Skin epidermis (tissue), 12 donors: ENCODE results near the gene SOX5.

Experiments
- H3K27ac ChIP-seq, 21 experiments: fragments of 200-600 bp; sonication (generic) in 11 of 21; one replicate each; pipeline ENCODE4 v1.5.0; 2020; ENCODE audit warnings: mild to moderate bottlenecking in 3 of 21, inconsistent platforms in 2 of 21, moderate library complexity in 2 of 21
- H3K4me3 ChIP-seq, 7 experiments: fragments of 200-600 bp; sonication (generic) in 2 of 7; one replicate each; pipeline ENCODE4 v1.5.0; 2020; ENCODE audit warnings: inconsistent platforms in 2 of 7, mild to moderate bottlenecking in 2 of 7, moderate library complexity in 1 of 7

Gene SOX5

GRCh38 chr12:23708185-23708837, 241.2 kb downstream of the SOX5 start:
- Histone ChIP-seq H3K27ac (no peak overlapping the region), H3K4me3 (no peak overlapping the region)

- no peak overlapping the region for H3K4me3 ChIP-seq
- no peak overlapping the region for H3K27ac ChIP-seq
These were observed 242.2 kb downstream of the SOX5 start for GRCh38 chr12:23707270-23707669.

- Histone ChIP-seq H3K4me3 (no peak overlapping the region), H3K27ac (no peak overlapping the region)
These were observed 244.2 kb downstream of the SOX5 start for GRCh38 chr12:23704992-23705943.

- no peak overlapping the region for H3K4me3 ChIP-seq
- H3K27ac ChIP-seq, result no peak overlapping the region
These were observed 246.4 kb downstream of the SOX5 start for GRCh38 chr12:23703051-23703450.

GRCh38 chr12:23699031-23699430, 250.4 kb downstream of the SOX5 start:
- H3K27ac ChIP-seq, result no peak overlapping the region

GRCh38 chr12:23694920-23695319, 254.6 kb downstream of the SOX5 start:
- Histone ChIP-seq H3K27ac (no peak overlapping the region), H3K4me3 (no peak overlapping the region)

More at GRCh38 chr12:23699031-23699430, 250.4 kb downstream of the SOX5 start:
- no peak overlapping the region for H3K4me3 ChIP-seq

- no peak overlapping the region for H3K27ac ChIP-seq
- no peak overlapping the region for H3K4me3 ChIP-seq
These were observed 255.2 kb downstream of the SOX5 start for GRCh38 chr12:23694307-23694706.

GRCh38 chr12:23687947-23688346, 261.5 kb downstream of the SOX5 start:
- Histone ChIP-seq H3K27ac (no peak overlapping the region), H3K4me3 (no peak overlapping the region)

GRCh38 chr12:23686095-23686494, 263.4 kb downstream of the SOX5 start:
- H3K27ac ChIP-seq, result no peak overlapping the region
- no peak overlapping the region for H3K4me3 ChIP-seq

- H3K27ac ChIP-seq, result no peak overlapping the region
These were observed 265.3 kb downstream of the SOX5 start for GRCh38 chr12:23684121-23684520.

GRCh38 chr12:23681237-23681636, 268.2 kb downstream of the SOX5 start:
- H3K4me3 ChIP-seq, result no peak overlapping the region
- no peak overlapping the region for H3K27ac ChIP-seq

More at GRCh38 chr12:23684121-23684520, 265.3 kb downstream of the SOX5 start:
- H3K4me3 ChIP-seq, result no peak overlapping the region

- Histone ChIP-seq H3K27ac (no peak overlapping the region), H3K4me3 (no peak overlapping the region)
These were observed 275.4 kb downstream of the SOX5 start for GRCh38 chr12:23674064-23674463.

GRCh38 chr12:23671881-23672280, 277.6 kb downstream of the SOX5 start:
- Histone ChIP-seq H3K27ac (no peak overlapping the region), H3K4me3 (no peak overlapping the region)

- Histone ChIP-seq H3K4me3 (no peak overlapping the region), H3K27ac (no peak overlapping the region)
These were observed 278.8 kb downstream of the SOX5 start for GRCh38 chr12:23670684-23671083.

GRCh38 chr12:23669691-23670090, 279.8 kb downstream of the SOX5 start:
- no peak overlapping the region for H3K27ac ChIP-seq
- no peak overlapping the region for H3K4me3 ChIP-seq

GRCh38 chr12:23666866-23667265, 282.6 kb downstream of the SOX5 start:
- Histone ChIP-seq H3K27ac (no peak overlapping the region), H3K4me3 (no peak overlapping the region)

- no peak overlapping the region for H3K27ac ChIP-seq
- no peak overlapping the region for H3K4me3 ChIP-seq
These were observed 286.5 kb downstream of the SOX5 start for GRCh38 chr12:23662966-23663365.

- Histone ChIP-seq H3K4me3 (no peak overlapping the region), H3K27ac (no peak overlapping the region)
These were observed 290.3 kb downstream of the SOX5 start for GRCh38 chr12:23659131-23659530.

GRCh38 chr12:23657598-23657997, 291.9 kb downstream of the SOX5 start:
- Histone ChIP-seq H3K27ac (no peak overlapping the region), H3K4me3 (no peak overlapping the region)

- no peak overlapping the region for H3K27ac ChIP-seq
- H3K4me3 ChIP-seq, result no peak overlapping the region
These were observed 293.6 kb downstream of the SOX5 start for GRCh38 chr12:23655884-23656283.

GRCh38 chr12:23655112-23655511, 294.4 kb downstream of the SOX5 start:
- H3K4me3 ChIP-seq, result no peak overlapping the region
- H3K27ac ChIP-seq, result no peak overlapping the region
